ELR (cell line): Measurements from ENCODE around the gene MAN2B2.

Source experiments
- DNase-seq: peaks from one replicate; pipeline ENCODE4 v3.0.0-alpha.2; 2015; ENCODE audit warnings: low read depth

MAN2B2 gene

GRCh38 chr4:6574747-6575502 is at the start of gene MAN2B2:
TSS of gene MAN2B2 (plus strand) at chr4:6575189. CDS start at chr4:6575211, 22 bp downstream.
- peak; percentile 82 for DNase-seq

GRCh38 chr4:6525474-6525873 is 49.5 kb upstream of the MAN2B2 start:
- no peak for DNase-seq

DNA sequence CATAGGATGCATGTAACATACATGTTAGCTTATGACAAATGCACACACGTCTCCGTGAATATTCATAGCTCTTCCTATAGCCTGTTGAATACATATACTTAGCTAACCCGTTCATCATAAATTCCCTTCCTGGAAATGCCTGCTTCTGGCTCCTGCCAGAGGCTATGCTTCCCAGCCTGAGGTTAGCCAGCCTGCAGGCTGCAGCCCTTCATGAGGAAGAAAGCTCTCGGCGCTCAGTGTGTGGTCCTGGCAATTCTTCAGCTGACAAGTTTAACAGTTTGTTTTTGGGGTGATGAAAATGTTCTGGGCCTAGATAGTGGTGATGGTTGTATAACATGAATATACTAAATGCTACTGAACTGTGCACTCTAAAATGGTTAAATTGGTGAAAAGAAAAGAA is 48.8 kb upstream of the MAN2B2 start:
- DNase-seq, result no peak

DNA sequence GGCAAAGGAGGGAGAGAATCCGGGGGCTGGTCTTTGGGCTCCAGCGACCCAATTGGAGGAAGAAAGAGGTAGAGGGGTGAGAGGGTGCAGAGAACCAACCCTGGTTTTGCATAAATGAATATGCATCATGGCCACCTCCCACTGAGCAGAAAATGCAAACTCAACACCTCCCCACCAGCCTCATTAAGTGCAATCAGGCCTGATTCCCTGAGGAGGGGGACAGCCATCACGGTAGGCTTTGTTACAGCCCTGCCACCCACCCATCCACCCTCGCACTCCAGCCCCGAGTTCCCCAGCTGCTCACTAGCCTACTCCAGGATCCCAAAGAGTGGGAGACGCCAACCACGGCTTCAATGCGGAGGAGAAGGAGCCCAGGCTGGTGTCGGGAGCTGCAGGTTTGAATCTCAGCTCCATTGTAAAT is 48.3 kb upstream of the MAN2B2 start:
- no peak for DNase-seq

DNA sequence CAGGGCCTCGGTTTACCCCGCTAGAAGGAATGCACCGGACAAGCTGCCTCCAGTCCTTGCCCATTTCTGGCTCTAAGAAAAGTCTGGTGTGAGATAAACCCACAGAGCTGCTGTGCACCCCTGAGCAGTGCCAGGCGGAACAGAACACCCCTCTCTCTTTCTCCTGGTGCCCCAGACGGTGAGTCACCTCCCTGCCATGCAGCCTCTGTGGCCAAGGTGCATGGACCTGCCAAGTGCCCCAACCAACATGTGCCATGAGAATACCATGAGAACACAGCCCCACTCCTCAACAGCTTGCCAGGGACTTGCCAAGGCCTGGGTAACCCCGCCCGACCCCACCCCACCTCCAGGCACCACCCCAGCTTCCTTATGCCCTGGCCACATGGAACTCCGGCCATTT is 47.7 kb upstream of the MAN2B2 start:
- no peak for DNase-seq

DNA sequence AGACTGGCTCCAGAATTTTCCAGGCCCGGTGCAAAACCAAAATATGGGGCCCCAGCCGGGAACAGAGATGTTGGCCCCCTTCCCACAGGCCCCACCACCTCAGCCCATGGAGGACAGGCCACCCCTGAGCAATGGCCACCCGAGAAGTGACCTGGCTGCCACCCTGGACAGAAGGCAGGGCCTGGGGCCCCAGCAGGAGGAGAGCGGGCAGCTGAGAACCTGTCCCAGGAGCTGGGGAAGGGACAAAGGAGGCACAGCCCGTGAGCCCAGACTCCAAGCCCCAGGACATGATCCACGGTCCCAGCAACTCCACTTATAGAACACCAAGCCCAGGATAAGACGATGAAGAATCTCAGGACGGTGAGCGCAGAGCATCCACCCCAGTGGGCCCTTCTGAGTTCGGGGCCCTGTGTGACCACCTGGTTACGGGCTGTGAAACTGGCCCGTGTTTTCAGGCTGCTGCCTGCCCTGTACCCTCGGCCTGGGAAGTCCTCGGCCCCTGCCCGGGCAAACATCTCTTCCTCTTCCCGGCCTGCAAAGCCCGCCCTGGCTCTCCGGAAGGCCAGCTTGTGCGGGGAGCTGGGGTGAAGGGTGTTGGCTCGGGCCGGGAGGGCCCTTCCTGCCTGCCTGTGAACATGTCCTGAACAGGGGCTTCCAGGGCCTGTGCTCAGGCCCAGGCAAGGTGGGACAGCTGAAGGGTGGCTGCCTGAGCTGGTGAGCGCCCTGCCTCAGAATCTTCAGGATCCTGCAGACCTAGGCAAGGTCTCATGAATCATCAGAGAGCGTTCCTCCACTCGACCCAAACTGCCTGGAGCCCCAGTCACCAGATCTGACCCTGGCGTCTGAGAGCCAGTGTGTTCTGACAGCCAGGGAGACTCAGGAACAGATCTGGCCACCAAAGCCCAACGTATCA is 47.0 kb upstream of the MAN2B2 start:
- DNase-seq, result no peak

GRCh38 chr4:6529021-6529420 is 46.0 kb upstream of the MAN2B2 start:
- no peak for DNase-seq

DNA sequence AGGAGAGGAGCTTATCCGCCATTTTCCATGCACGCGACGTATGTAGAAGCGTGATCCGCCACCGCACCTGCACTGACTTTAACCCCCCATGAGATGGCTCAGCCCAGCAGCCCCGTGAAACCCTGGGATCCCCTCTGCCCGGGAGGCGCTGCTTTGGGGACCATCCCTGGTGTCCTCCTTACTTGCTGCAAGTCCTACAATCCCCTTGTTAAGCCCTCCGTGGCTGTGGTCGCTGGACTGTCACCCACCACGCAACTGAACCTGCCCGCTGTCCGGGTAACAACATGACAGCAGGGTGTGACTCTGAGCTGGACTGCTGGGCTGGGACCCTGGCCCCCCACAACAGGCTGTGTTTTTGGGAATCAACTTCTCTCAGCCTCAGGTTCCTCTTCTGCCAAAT is 44.7 kb upstream of the MAN2B2 start:
- DNase-seq, result no peak

GRCh38 chr4:6530964-6531363 is 44.0 kb upstream of the MAN2B2 start:
- DNase-seq, result no peak

- DNase-seq, result no peak
These were observed 42.9 kb upstream of the MAN2B2 start for GRCh38 chr4:6532102-6532501.

- DNase-seq, result no peak
These were observed 42.3 kb upstream of the MAN2B2 start for GRCh38 chr4:6532658-6533057.

- no peak for DNase-seq
These were observed 40.9 kb upstream of the MAN2B2 start for GRCh38 chr4:6534050-6534449.

DNA sequence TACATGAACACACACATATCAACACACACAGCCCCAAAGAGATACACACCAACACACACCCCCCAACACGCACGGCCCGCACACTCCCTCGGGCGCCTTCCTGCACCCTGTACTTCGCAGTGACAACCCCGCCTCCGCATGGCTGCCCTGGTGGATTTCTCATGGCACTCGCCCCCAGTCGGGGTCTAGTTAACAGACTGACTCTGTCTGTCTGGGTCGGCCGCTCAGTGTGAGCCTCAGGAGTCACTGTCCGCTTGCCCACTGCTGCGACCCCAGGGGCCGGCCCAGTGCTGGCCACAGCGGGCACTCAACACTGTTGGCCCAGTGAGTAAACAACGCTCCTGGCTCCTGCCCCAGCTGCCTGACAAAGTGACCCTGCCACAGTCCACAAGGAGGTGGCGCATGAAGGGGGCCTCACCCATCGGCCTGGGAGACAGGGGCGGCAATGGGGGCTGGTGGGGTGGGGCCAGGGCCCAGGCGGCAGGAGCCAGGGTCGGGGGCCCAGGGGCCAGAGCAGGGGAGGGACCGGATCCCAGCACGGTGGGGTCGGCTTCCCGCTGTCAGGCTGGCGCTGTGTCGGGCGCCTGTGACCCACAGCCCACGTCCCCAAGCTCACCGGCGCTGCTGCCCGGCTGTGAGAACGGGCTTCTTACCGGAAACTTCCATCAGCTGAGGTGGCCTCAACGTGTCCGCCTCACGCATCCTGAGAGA is 40.2 kb upstream of the MAN2B2 start:
- no peak for DNase-seq

- DNase-seq, result no peak
These were observed 39.7 kb upstream of the MAN2B2 start for GRCh38 chr4:6535329-6535692.

GRCh38 chr4:6535706-6536105 is 39.3 kb upstream of the MAN2B2 start:
- DNase-seq, result no peak

DNA sequence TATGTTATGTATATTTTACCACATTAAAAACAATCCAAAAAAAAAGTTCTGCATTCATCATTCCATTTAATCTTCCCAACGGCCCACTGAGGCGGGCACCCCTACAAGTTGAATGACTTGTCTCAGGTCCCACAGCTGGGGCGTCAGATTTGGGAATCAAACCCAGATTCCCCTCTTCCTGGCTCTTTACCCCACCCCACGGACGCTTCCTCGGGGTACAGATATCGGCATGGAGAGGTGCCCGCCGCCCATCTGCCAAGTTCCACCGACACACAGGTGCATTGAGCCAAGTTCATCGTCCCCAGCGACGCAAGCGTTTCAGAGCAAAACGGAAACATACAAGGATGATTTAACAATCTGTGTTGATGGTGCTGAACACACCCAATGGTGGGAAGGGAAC is 36.9 kb upstream of the MAN2B2 start:
- no peak for DNase-seq

DNA sequence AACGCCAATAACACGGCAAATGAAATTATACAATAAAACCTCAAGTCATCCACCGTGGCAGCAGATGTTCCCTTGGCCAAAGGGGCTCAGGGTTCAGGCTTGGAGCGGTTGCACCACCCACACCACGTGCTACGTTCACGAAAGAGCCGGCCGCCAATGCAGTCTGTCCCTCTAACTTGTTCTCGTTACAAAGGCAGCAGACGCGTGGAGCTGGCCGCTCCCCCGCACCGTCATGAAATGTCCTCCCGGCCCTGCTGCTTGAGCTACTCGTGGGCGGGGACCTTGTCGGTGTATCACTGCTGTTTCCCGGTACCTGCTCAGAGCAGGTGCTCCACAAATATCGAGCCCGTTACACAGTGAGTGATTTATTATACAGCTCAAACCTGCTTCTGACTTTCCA is 36.4 kb upstream of the MAN2B2 start:
- no peak for DNase-seq

DNA sequence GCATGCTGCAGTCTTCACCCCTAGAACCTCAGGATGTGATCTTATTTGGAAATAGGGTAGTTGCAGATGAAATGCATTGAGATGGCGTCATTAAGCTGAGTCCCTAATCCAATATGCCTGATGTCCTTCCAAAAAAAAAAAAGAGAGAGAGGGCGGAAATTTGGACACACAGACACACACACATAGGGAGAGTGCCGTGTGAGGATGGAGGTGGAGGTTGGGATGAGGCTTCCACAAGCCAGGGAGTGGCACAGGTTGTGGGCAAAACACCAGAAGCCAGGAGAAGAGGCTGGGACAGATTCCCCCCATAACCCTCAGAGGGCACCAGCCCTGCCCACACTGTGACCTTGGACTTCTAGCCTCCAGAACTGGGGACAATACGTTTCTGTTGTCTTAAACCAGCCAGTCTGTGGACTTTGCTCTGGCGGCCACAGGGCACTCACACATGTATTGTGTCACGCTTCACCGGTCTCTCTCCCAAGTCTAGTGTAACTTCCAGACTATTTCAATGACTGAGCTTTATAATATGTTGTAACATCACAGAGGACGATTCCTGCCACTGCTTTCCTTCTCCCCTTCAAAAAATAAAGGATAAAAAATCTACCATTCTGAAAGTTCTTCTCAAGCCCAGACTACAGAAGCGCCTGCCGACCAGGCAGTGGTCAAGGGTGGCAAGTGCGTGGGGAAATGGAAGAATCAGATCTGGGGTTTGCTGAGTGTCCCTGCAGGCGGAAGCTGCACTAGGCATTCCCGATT is 35.8 kb upstream of the MAN2B2 start:
- DNase-seq, result no peak

DNA sequence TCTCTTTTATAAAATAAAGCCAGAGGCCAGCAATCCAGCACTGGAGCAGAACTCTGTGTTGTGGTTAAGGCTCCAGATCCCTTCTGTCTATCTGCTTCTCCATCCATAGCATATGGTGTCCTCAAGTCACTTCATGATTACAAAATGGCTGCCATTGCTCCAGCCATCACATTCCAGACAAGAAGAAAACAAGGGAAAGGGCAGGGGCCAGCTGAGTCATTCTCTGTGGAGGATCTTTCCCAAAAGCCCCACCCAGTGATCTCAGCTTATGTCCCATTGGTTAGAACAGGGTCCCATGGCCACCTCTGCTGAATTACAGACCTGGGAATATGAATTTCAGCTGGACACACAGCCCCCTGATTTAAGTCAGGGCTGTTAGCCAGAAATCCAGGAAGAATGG is 34.1 kb upstream of the MAN2B2 start:
- no peak for DNase-seq

DNA sequence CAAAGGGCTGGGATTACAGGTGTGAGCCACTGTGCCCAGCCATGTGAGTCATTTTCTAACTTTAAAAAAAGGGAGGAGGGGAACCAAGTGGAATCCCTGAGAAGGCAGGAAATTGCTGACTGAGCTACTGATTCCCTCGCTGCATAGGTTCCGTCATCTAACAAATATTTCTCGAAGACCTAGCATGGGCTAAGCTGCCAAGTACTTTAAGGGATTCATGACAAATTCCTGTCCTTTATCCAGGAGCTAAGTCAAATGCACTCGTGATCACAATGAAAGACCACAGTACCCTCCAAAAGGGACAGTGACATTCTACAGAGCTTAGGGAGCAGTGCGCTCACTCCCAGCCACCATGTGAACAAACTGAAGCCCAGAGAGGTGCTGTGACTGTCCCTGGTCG is 33.2 kb upstream of the MAN2B2 start:
- no peak for DNase-seq

DNA sequence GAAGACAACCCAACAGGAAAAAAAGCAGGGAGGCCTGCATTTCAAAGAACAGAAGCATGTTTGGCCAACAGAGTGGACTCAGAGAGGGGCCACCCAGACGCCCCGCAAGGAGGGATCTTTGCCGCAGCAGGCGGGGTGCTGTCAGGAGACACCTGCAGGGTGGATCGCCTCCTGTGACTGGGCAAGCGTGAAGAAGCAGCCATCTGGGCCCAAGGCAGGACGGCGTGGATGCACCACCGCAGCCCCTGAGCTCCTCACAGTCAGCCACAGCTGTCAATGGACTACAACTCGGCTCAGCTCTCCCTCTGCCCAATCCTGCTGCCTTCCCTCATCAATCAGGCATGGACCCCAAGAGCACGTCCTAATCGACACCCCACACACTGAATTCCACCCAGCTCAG is 32.0 kb upstream of the MAN2B2 start:
- no peak for DNase-seq

GRCh38 chr4:6546091-6546490 is 28.9 kb upstream of the MAN2B2 start:
- DNase-seq, result no peak
